H9 (cell line): ENCODE data around the gene LIPK. TPM values are rescaled to one million over a fixed set of nuclear protein-coding genes. Genes with fewer than 3 reads are reported as not detected.

Source experiments
- DNase-seq: peaks from one replicate; pipeline ENCODE4 v3.0.0-alpha.2; 2017
- H2AFZ ChIP-seq: one replicate; pipeline ENCODE4 v1.6.1; 2013; ENCODE audit warnings: mild to moderate bottlenecking, low read length, control low read depth, moderate library complexity
- H2AK5ac ChIP-seq: 2 replicates; pipeline ENCODE4 v1.6.1; 2013; ENCODE audit warnings: low read length, control low read depth, mixed read lengths; ENCODE audit not compliant: insufficient read length
- H2BK120ac ChIP-seq: one replicate; pipeline ENCODE4 v1.6.1; 2013; ENCODE audit warnings: low read depth, mild to moderate bottlenecking, low read length, control low read depth, inconsistent platforms; ENCODE audit not compliant: poor library complexity, severe bottlenecking
- H2BK12ac ChIP-seq: 2 replicates; pipeline ENCODE4 v1.6.1; 2013; ENCODE audit warnings: low read length, control low read depth, mixed read lengths, low read depth; ENCODE audit not compliant: insufficient read length
- H2BK15ac ChIP-seq: 2 replicates; pipeline ENCODE4 v1.6.1; 2013; ENCODE audit warnings: low read depth, low read length, control low read depth
- H2BK20ac ChIP-seq: one replicate; pipeline ENCODE4 v1.6.1; 2013; ENCODE audit warnings: low read depth, mild to moderate bottlenecking, low read length, control low read depth, inconsistent platforms; ENCODE audit not compliant: poor library complexity, severe bottlenecking
- H2BK5ac ChIP-seq: 2 replicates; pipeline ENCODE4 v1.6.1; 2013; ENCODE audit warnings: low read length, control low read depth, mixed read lengths; ENCODE audit not compliant: insufficient read length
- H3K14ac ChIP-seq: 2 replicates; pipeline ENCODE4 v1.6.1; 2013; ENCODE audit warnings: low read length, control low read depth; ENCODE audit not compliant: insufficient read depth
- H3K18ac ChIP-seq: 2 replicates; pipeline ENCODE4 v1.6.1; 2013; ENCODE audit warnings: low read depth, mild to moderate bottlenecking, mixed read lengths, low read length, control low read depth; ENCODE audit not compliant: insufficient read length
- H3K23ac ChIP-seq: 2 replicates; pipeline ENCODE4 v1.6.1; 2013; ENCODE audit warnings: low read length, control low read depth, mixed read lengths, low read depth; ENCODE audit not compliant: insufficient read length
- H3K23me2 ChIP-seq: 2 replicates; pipeline ENCODE4 v1.6.1; 2013; ENCODE audit warnings: low read depth, mild to moderate bottlenecking, mixed read lengths, low read length, control low read depth; ENCODE audit not compliant: insufficient read length, poor library complexity, severe bottlenecking
- H3K27ac ChIP-seq: 2 replicates; pipeline ENCODE4 v1.5.1; 2013; ENCODE audit warnings: low read length, control low read depth, mixed read lengths, low read depth; ENCODE audit not compliant: insufficient read length
- H3K27me3 ChIP-seq: 2 replicates; pipeline ENCODE4 v1.6.1; 2013; ENCODE audit warnings: low read length, control low read depth, inconsistent platforms; ENCODE audit not compliant: insufficient read depth
- H3K4ac ChIP-seq: 2 replicates; pipeline ENCODE4 v1.6.1; 2013; ENCODE audit warnings: low read depth, mild to moderate bottlenecking, control low read depth, inconsistent platforms, low read length, moderate library complexity
- H3K4me1 ChIP-seq: 2 replicates; pipeline ENCODE4 v1.6.1; 2013; ENCODE audit warnings: low read length, control low read depth, inconsistent platforms; ENCODE audit not compliant: insufficient read depth
- H3K4me2 ChIP-seq: 2 replicates; pipeline ENCODE4 v1.6.1; 2013; ENCODE audit warnings: low read length, control low read depth, mixed read lengths; ENCODE audit not compliant: insufficient read length, insufficient read depth
- H3K56ac ChIP-seq: 2 replicates; pipeline ENCODE4 v1.6.1; 2013; ENCODE audit warnings: low read depth, mild to moderate bottlenecking, mixed read lengths, low read length, control low read depth; ENCODE audit not compliant: insufficient read length
- H3K79me1 ChIP-seq: 2 replicates; pipeline ENCODE4 v1.6.1; 2013; ENCODE audit warnings: low read depth, mild to moderate bottlenecking, moderate library complexity, low read length, control low read depth, inconsistent platforms; ENCODE audit not compliant: insufficient read depth, poor library complexity, severe bottlenecking
- H3K79me2 ChIP-seq: 2 replicates; pipeline ENCODE4 v1.6.1; 2013; ENCODE audit warnings: low read length, control low read depth, inconsistent platforms; ENCODE audit not compliant: insufficient read depth
- H3K9ac ChIP-seq: 2 replicates; pipeline ENCODE4 v1.6.1; 2013; ENCODE audit warnings: low read length, control low read depth, mixed read lengths; ENCODE audit not compliant: insufficient read length; ENCODE audit errors: extremely low read depth
- H3K9me3 ChIP-seq: one replicate; pipeline ENCODE4 v1.6.1; 2013; ENCODE audit warnings: low read depth, low read length, inconsistent platforms; ENCODE audit not compliant: control insufficient read depth
- H3T11ph ChIP-seq: one replicate; pipeline ENCODE4 v1.6.1; 2013; ENCODE audit warnings: mild to moderate bottlenecking, low read length, control low read depth, inconsistent platforms
- H4K20me1 ChIP-seq: one replicate; pipeline ENCODE4 v1.6.1; 2013; ENCODE audit not compliant: control insufficient read depth, insufficient read length, insufficient read depth
- H4K5ac ChIP-seq: 2 replicates; pipeline ENCODE4 v1.6.1; 2013; ENCODE audit warnings: low read depth, mild to moderate bottlenecking, mixed read lengths, low read length, control low read depth; ENCODE audit not compliant: insufficient read length
- H4K8ac ChIP-seq: replicated peaks from 2 replicates; pipeline ENCODE4 v1.6.1; 2013; ENCODE audit warnings: low read length, control low read depth, mixed read lengths, low read depth; ENCODE audit not compliant: insufficient read length
- H4K91ac ChIP-seq: 2 replicates; pipeline ENCODE4 v1.6.1; 2013; ENCODE audit warnings: low read depth, mild to moderate bottlenecking, moderate library complexity, mixed read lengths, low read length, control low read depth; ENCODE audit not compliant: insufficient read length
- H3K27ac Mint-ChIP-seq, 3 experiments: 2 replicates in 2 of 3; 3 replicates in 1 of 3; pipeline ENCODE4 v1.8.0; 2020 to 2021; ENCODE audit warnings: mixed read lengths in 3 of 3, mild to moderate bottlenecking in 1 of 3, moderate library complexity in 1 of 3
- H3K27me3 Mint-ChIP-seq: 2 replicates; pipeline ENCODE4 v1.8.0; 2021; ENCODE audit warnings: low read depth, mild to moderate bottlenecking, moderate library complexity, mixed read lengths
- H3K36me3 Mint-ChIP-seq, 3 experiments: 2 replicates in 2 of 3; 3 replicates in 1 of 3; pipeline ENCODE4 v1.8.0; 2020 to 2021; ENCODE audit warnings: low read depth in 3 of 3, mixed read lengths in 3 of 3; ENCODE audit not compliant: insufficient read depth in 1 of 3
- H3K4me1 Mint-ChIP-seq, 2 experiments: 2 replicates each; pipeline ENCODE4 v1.8.0; 2020; ENCODE audit warnings: mixed read lengths in 2 of 2
- H3K4me3 Mint-ChIP-seq, 2 experiments: 2 replicates in 1 of 2; 3 replicates in 1 of 2; pipeline ENCODE4 v1.8.0; 2020 to 2021; ENCODE audit warnings: mild to moderate bottlenecking in 2 of 2, mixed read lengths in 2 of 2, moderate library complexity in 1 of 2
- H3K9me3 Mint-ChIP-seq, 2 experiments: 2 replicates in 1 of 2; 3 replicates in 1 of 2; pipeline ENCODE4 v1.8.0; 2020; ENCODE audit warnings: mild to moderate bottlenecking in 2 of 2, mixed read lengths in 2 of 2, moderate library complexity in 1 of 2
- WGBS: extraction: QIAGEN DNeasy Blood & Tissue Kit; methylation state at CpG from one replicate; pipeline ENCODE4 v1.1.7; 2013; ENCODE audit warnings: missing lambda C conversion rate, low lambda C conversion rate, mixed read lengths; ENCODE audit not compliant: insufficient read length; ENCODE audit errors: extremely low coverage; 5-methylcytosine and 5-hydroxymethylcytosine counted together
- total RNA-seq: library from RNA; stranded (reverse); gene quantifications from 2 replicates; pipeline ENCODE4 v1.2.1, GENCODE V29; 2021
- TF ChIP-seq, protein P1 (sequence below): fragments of 200-600 bp; sonication (generic); conservative IDR thresholded peaks from 3 replicates; pipeline ENCODE4 v1.8.0; 2021; ENCODE audit warnings: antibody characterized with exemption, mild to moderate bottlenecking

The LIPK gene
- total RNA-seq, 1 experiment from 2014 or later: not detected

DNA sequence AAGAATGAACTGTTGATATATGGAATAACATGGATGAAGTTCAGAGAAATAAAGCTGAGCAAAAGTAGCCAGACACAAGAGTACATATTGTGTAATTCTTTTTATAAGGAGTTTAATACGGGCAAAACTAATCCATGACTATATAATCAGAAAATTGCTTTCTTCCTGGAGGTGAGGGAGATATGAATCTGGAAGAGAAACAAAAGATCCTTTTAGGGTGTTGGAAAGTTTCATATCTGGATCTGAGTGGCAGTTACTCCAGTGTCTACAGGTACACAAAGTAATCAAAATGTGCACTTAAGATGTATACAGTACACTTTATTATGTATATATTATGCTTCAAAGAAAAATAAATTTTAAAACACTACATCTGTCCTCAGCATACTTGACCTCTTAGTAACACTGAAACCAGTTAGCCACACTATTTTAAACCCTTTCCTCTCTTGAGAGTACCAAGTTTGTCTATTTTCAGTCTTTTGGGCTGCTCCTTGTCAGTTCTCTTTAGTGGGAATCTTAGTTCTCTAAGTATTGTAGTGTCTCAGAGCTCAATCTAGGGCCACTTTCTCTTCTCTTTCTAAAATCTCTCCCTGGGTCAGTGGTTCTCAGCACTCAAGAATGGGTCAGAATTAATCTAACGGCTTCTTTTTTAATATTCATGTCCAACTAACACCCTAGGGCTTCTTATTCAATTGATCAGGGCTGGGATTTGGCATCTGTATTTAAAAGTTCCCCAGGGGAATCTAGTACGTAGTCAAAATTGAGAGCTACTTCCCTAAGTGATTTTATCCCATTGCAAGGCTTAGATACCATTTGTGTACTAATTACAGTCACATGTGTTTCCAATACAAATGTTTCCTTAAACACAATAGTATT is 46.1 kb upstream of the LIPK start:
- H3T11ph ChIP-seq: no peak overlapping the region
- no peak overlapping the region for H3K27ac ChIP-seq
- H3K18ac ChIP-seq: no peak overlapping the region
- H2BK20ac ChIP-seq: no peak overlapping the region
- no peaks in the 10 kb centered on the region for H3K27me3 ChIP-seq
- H2BK5ac ChIP-seq: no peak overlapping the region
- H3K79me1 ChIP-seq: no peaks in the 10 kb centered on the region
- H2BK120ac ChIP-seq: no peak overlapping the region
- H4K8ac ChIP-seq: no peak overlapping the region
- H3K36me3 Mint-ChIP-seq: no peaks in the 10 kb centered on the region
- no peaks in the 10 kb centered on the region for H3K9me3 ChIP-seq
- H3K9ac ChIP-seq: no peak overlapping the region
- H3K4me1 Mint-ChIP-seq: no peaks in the 10 kb centered on the region
- WGBS: no CpG with 5 or more reads among the region's 3 CpGs
- H4K91ac ChIP-seq: no peak overlapping the region
- H3K4me1 ChIP-seq: no peaks in the 10 kb centered on the region
- H3K79me2 ChIP-seq: no peaks in the 10 kb centered on the region
- no peak overlapping the region for H2BK12ac ChIP-seq
- H2AK5ac ChIP-seq: no peak overlapping the region
- TF ChIP-seq, protein P1, sequence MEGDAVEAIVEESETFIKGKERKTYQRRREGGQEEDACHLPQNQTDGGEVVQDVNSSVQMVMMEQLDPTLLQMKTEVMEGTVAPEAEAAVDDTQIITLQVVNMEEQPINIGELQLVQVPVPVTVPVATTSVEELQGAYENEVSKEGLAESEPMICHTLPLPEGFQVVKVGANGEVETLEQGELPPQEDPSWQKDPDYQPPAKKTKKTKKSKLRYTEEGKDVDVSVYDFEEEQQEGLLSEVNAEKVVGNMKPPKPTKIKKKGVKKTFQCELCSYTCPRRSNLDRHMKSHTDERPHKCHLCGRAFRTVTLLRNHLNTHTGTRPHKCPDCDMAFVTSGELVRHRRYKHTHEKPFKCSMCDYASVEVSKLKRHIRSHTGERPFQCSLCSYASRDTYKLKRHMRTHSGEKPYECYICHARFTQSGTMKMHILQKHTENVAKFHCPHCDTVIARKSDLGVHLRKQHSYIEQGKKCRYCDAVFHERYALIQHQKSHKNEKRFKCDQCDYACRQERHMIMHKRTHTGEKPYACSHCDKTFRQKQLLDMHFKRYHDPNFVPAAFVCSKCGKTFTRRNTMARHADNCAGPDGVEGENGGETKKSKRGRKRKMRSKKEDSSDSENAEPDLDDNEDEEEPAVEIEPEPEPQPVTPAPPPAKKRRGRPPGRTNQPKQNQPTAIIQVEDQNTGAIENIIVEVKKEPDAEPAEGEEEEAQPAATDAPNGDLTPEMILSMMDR: no peak
- H3K4ac ChIP-seq: no peak overlapping the region
- H3K23me2 ChIP-seq: no peaks in the 10 kb centered on the region
- no peak for DNase-seq
- H3K56ac ChIP-seq: no peak overlapping the region
- H3K4me3 Mint-ChIP-seq: no peak overlapping the region
- H3K23ac ChIP-seq: no peak overlapping the region
- H4K20me1 ChIP-seq: no peaks in the 10 kb centered on the region
- no peak overlapping the region for H3K14ac ChIP-seq
- H3K27ac Mint-ChIP-seq: no peak overlapping the region
- H2BK15ac ChIP-seq: no peak overlapping the region
- H4K5ac ChIP-seq: no peak overlapping the region
- H3K9me3 Mint-ChIP-seq: peaks cover 0 to 3% of the 10 kb centered on the region in 2 experiments; a peak in 1 of 5 replicates
- no peak overlapping the region for H3K4me2 ChIP-seq
- no peak overlapping the region for H2AFZ ChIP-seq
- H3K27me3 Mint-ChIP-seq: peaks cover 4% of the 10 kb centered on the region; the same call in 1 of the 2 replicates
